GM12801 (cell line): ENCODE data around the gene NECTIN2.

ENCODE experiments used
- CTCF ChIP-seq: IDR thresholded peaks from one replicate; pipeline ENCODE4 v1.5.1; 2011; ENCODE audit warnings: control low read depth; ENCODE audit not compliant: insufficient read length; ENCODE audit errors: extremely low read depth

Gene NECTIN2

GRCh38 chr19:44819246-44819832 lies 26.8 kb upstream of the NECTIN2 start:
- no peak for TF ChIP-seq CTCF

GRCh38 chr19:44820648-44821609 lies 25.2 kb upstream of the NECTIN2 start:
- TF ChIP-seq CTCF = no peak

- TF ChIP-seq CTCF = no peak
Measured at GRCh38 chr19:44822177-44822576, 23.9 kb upstream of the NECTIN2 start.

GRCh38 chr19:44822670-44823372 lies 23.3 kb upstream of the NECTIN2 start:
- no peak for TF ChIP-seq CTCF

- TF ChIP-seq CTCF = no peak
Measured at GRCh38 chr19:44823373-44823698, 22.8 kb upstream of the NECTIN2 start.

- no peak for TF ChIP-seq CTCF
Measured at GRCh38 chr19:44824761-44825160, 21.3 kb upstream of the NECTIN2 start.

GRCh38 chr19:44839276-44839675 lies 6.8 kb upstream of the NECTIN2 start:
- no peak for TF ChIP-seq CTCF
